Hepatocyte (in vitro differentiated cells): ENCODE measurements around the gene RNF149. TPM values are rescaled to one million over a fixed set of nuclear protein-coding genes. Genes with fewer than 3 reads are reported as not detected.
A peak's percentile ranks its signal among the peaks of the same experiment; 100 is the strongest.

Experiments
- DNase-seq: peaks from one replicate; pipeline ENCODE4 v3.0.0-alpha.2; 2016; ENCODE audit warnings: low spot score
- H2AFZ ChIP-seq: fragments of 200-600 bp; sonication (generic); 2 replicates; pipeline ENCODE4 v1.6.0; 2016; ENCODE audit warnings: antibody characterized with exemption, mild to moderate bottlenecking
- H3K27ac ChIP-seq: fragments of 200-600 bp; sonication (generic); 2 replicates; pipeline ENCODE4 v1.5.1; 2016; ENCODE audit warnings: mild to moderate bottlenecking
- H3K27me3 ChIP-seq: fragments of 200-600 bp; sonication (generic); 2 replicates; pipeline ENCODE4 v1.6.1; 2016
- H3K36me3 ChIP-seq: fragments of 200-600 bp; sonication (generic); replicated peaks from 2 replicates; pipeline ENCODE4 v1.5.1; 2016; ENCODE audit warnings: low read depth; ENCODE audit not compliant: insufficient read depth
- H3K4me1 ChIP-seq: fragments of 200-600 bp; sonication (generic); 2 replicates; pipeline ENCODE4 v1.5.1; 2016; ENCODE audit warnings: mild to moderate bottlenecking, moderate library complexity; ENCODE audit not compliant: insufficient read depth
- H3K4me2 ChIP-seq: fragments of 200-600 bp; sonication (generic); 2 replicates; pipeline ENCODE4 v1.6.0; 2016
- H3K4me3 ChIP-seq: fragments of 200-600 bp; sonication (generic); 2 replicates; pipeline ENCODE4 v1.5.1; 2016; ENCODE audit warnings: mild to moderate bottlenecking
- H3K79me2 ChIP-seq: fragments of 200-600 bp; sonication (generic); 2 replicates; pipeline ENCODE4 v1.6.0; 2017; ENCODE audit warnings: mild to moderate bottlenecking
- H3K9me2 ChIP-seq: fragments of 200-600 bp; sonication (generic); replicated peaks from 2 replicates; pipeline ENCODE4 v1.6.0; 2017; ENCODE audit warnings: mild to moderate bottlenecking; ENCODE audit not compliant: insufficient read depth
- H3K9me3 ChIP-seq: fragments of 200-600 bp; sonication (generic); 2 replicates; pipeline ENCODE4 v1.5.1; 2016; ENCODE audit warnings: low read depth, mild to moderate bottlenecking
- H4K20me1 ChIP-seq: fragments of 200-600 bp; sonication (generic); 2 replicates; pipeline ENCODE4 v1.6.0; 2016; ENCODE audit warnings: mild to moderate bottlenecking; ENCODE audit not compliant: insufficient read depth, poor library complexity, severe bottlenecking
- EZH2 ChIP-seq: fragments of 200-600 bp; sonication (generic); IDR thresholded peaks from 2 replicates; pipeline ENCODE4 v1.6.1; 2016; ENCODE audit warnings: antibody characterized with exemption, mild to moderate bottlenecking, borderline replicate concordance
- EZH2phosphoT487 ChIP-seq: fragments of 200-600 bp; sonication (generic); IDR thresholded peaks from one replicate; pipeline ENCODE4 v1.6.1; 2018; ENCODE audit warnings: antibody characterized with exemption, mild to moderate bottlenecking, low read depth, moderate library complexity; ENCODE audit not compliant: unreplicated experiment, severe bottlenecking
- WGBS: methylation state at CpG from one replicate; pipeline ENCODE4 v1.1.6; 2016; ENCODE audit warnings: low lambda C conversion rate; ENCODE audit errors: missing lambda C conversion rate; 5-methylcytosine and 5-hydroxymethylcytosine counted together
- polyA plus RNA-seq: library from polyadenylated mRNA; unstranded; fragments of >200 nt; fragmentation: Nextera tagmentation; extraction: Ambion mirVana; gene quantifications from 2 replicates; pipeline ENCODE4 v1.2.1, GENCODE V29; 2016
- total RNA-seq: library from RNA; depleted of rRNA; stranded (reverse); fragments of >200 nt; gene quantifications from 2 replicates; pipeline ENCODE4 v1.2.3, GENCODE V29; 2014
- TF ChIP-seq, protein P1 (sequence below): fragments of 200-600 bp; sonication (generic); IDR thresholded peaks from 2 replicates; pipeline ENCODE4 v1.5.1; 2016; ENCODE audit warnings: antibody characterized with exemption, mild to moderate bottlenecking; ENCODE audit not compliant: poor library complexity

The RNF149 gene
- total and polyA plus RNA-seq, 2 experiments from 2014 or later: 60.7 to 64.6 TPM

DNA sequence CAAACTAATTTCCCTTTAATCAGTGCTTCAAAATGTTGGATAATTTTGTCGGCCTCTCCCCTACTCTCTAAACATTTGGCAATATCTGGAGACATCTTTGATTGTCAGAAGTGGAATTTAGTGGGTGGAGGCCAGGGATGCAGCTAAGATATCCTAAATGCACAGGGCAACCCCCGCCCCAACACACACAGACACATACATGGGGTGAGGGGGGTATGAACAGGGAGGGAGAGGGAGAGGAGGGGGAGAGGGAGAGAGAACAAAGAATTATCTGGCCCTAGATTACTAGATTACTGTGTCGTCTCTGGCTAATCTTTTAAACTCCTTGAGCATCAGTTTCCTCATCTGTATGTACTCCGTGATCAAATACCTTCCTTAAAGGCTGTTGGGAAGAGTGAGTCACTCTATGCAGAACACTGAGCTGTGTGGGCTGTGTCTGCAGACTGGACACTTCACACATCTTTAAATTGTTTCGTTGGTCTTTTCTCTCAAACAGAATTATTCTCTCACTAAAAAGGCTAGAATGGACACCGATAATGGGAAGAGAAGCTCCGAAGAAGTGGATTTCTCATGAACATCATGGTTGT, 2.9 kb downstream of the RNF149 start:
- peaks cover 68% of the 10 kb centered on the region for H4K20me1 ChIP-seq
- peak overlapping the region; percentile 93 for H3K4me2 ChIP-seq
- peaks cover 79% of the 10 kb centered on the region for H3K79me2 ChIP-seq
- H3K9me3 ChIP-seq: no peaks in the 10 kb centered on the region
- peak overlapping the region; percentile 91 for H3K27ac ChIP-seq
- no peaks in the 10 kb centered on the region for H3K9me2 ChIP-seq
- no peaks in the 10 kb centered on the region for H3K36me3 ChIP-seq
- H3K4me3 ChIP-seq: no peak overlapping the region
- 68% methylated on average over 7 of the region's 7 CpGs for WGBS
- H2AFZ ChIP-seq: no peak overlapping the region
- TF ChIP-seq EZH2 (no peak), EZH2phosphoT487 (no peak)
- TF ChIP-seq, protein P1, sequence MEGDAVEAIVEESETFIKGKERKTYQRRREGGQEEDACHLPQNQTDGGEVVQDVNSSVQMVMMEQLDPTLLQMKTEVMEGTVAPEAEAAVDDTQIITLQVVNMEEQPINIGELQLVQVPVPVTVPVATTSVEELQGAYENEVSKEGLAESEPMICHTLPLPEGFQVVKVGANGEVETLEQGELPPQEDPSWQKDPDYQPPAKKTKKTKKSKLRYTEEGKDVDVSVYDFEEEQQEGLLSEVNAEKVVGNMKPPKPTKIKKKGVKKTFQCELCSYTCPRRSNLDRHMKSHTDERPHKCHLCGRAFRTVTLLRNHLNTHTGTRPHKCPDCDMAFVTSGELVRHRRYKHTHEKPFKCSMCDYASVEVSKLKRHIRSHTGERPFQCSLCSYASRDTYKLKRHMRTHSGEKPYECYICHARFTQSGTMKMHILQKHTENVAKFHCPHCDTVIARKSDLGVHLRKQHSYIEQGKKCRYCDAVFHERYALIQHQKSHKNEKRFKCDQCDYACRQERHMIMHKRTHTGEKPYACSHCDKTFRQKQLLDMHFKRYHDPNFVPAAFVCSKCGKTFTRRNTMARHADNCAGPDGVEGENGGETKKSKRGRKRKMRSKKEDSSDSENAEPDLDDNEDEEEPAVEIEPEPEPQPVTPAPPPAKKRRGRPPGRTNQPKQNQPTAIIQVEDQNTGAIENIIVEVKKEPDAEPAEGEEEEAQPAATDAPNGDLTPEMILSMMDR: no peak
- DNase-seq: peak; percentile 37
- H3K4me1 ChIP-seq: peaks cover 29% of the 10 kb centered on the region
- no peaks in the 10 kb centered on the region for H3K27me3 ChIP-seq

DNA sequence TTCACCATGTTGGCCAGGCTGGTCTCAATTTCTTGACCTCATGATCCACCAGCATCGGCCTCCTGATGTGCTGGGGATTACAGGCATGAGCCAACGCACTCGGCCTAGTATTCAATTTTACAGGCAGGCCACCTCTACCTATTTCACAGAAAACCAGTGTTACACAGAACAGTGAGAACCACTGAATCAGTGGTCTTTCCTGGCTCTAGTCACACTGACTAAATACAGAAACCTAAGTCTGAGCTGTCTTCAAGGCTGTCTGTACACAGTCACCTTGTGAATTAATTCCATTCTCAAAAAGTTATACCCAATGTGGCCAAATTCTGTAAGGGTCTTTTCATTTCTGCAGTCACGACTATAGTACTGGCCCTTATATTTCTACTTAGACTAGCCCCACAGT, 3.5 kb downstream of the RNF149 start:
- H3K9me2 ChIP-seq: no peaks in the 10 kb centered on the region
- H3K4me1 ChIP-seq: peaks cover 29% of the 10 kb centered on the region
- TF ChIP-seq EZH2phosphoT487 (no peak), EZH2 (no peak)
- no peak for DNase-seq
- no peaks in the 10 kb centered on the region for H3K27me3 ChIP-seq
- H3K27ac ChIP-seq: peak overlapping the region; percentile 60
- H3K79me2 ChIP-seq: peaks cover 84% of the 10 kb centered on the region
- 82% methylated on average over 4 of the region's 4 CpGs for WGBS
- H3K36me3 ChIP-seq: no peaks in the 10 kb centered on the region
- H3K4me3 ChIP-seq: no peak overlapping the region
- H3K4me2 ChIP-seq: peak overlapping the region; percentile 93
- H2AFZ ChIP-seq: no peak overlapping the region
- no peaks in the 10 kb centered on the region for H3K9me3 ChIP-seq
- peaks cover 73% of the 10 kb centered on the region for H4K20me1 ChIP-seq

DNA sequence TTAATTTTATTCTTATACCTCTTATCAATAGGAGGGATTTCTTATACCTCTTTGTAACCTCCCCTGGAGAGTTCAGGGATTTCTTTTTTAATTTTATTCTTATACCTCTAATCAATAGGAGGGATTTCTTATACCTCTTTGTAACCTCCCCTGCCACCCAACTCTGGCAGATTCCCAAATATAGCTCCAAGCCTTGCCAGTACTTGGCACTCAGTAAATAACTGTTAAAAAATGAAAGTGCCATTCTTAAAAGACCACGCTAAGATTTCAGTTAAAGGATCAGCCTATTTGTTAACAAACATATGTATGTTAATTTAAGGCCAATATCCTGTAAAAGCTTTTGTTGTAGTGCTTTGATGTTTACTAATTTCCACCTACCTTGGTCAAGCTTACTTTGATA, 4.8 kb downstream of the RNF149 start:
- Histone ChIP-seq H3K27ac (no peak overlapping the region), H3K9me2 (no peaks in the 10 kb centered on the region), H3K9me3 (no peaks in the 10 kb centered on the region), H3K79me2 (peaks cover 98% of the 10 kb centered on the region), H4K20me1 (peaks cover 87% of the 10 kb centered on the region), H3K4me2 (no peak overlapping the region), H3K36me3 (no peaks in the 10 kb centered on the region), H3K27me3 (no peaks in the 10 kb centered on the region), H2AFZ (no peak overlapping the region), H3K4me1 (peaks cover 25% of the 10 kb centered on the region), H3K4me3 (no peak overlapping the region)
- TF ChIP-seq, protein P1: no peak
- no peak for TF ChIP-seq EZH2phosphoT487
- no peak for TF ChIP-seq EZH2
- no peak for DNase-seq
- 97% methylated on average over 1 of the region's 1 CpG for WGBS

DNA sequence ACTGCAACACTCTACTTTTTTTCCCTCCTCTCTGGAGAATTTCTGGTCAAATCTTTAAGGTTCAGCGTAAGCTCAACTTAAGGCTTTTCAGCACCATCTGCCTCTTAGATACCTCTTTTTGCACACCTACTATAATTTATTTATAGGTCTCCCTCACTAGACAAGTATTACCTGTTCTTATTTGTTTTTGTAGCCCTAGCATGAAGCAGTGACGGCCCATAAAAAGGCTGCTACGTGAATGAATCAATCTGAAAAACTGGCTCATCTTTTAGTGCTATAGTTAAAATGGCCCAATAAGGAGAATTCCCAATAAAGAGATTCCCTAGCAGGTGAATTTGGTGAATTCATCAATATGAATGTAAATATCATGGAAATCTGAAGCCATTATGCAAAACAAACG, 6.5 kb downstream of the RNF149 start:
- Histone ChIP-seq H4K20me1 (peaks cover 97% of the 10 kb centered on the region), H3K4me1 (peaks cover 19% of the 10 kb centered on the region)

More for the DNA sequence above, 6.5 kb downstream of the RNF149 start:
- no peaks in the 10 kb centered on the region for H3K36me3 ChIP-seq
- no peaks in the 10 kb centered on the region for H3K9me3 ChIP-seq
- no peak overlapping the region for H3K4me2 ChIP-seq
- no peak overlapping the region for H2AFZ ChIP-seq
- H3K4me3 ChIP-seq: no peak overlapping the region
- DNase-seq: no peak
- H3K27ac ChIP-seq: no peak overlapping the region
- H3K27me3 ChIP-seq: no peaks in the 10 kb centered on the region
- H3K9me2 ChIP-seq: no peaks in the 10 kb centered on the region
- WGBS: 84% methylated on average over 4 of the region's 4 CpGs
- H3K79me2 ChIP-seq: peaks cover 100% of the 10 kb centered on the region
- no peak for TF ChIP-seq EZH2phosphoT487
- TF ChIP-seq EZH2: no peak
- TF ChIP-seq, protein P1: no peak
